ENCODE results near the gene MAPRE2. TPM values are rescaled to one million over a fixed set of nuclear protein-coding genes. Genes with fewer than 3 reads are reported as not detected.

MAPRE2 gene
- total RNA-seq, 1 donor from 2014 or later = 17.1 TPM

GRCh38 chr18:35174745-35175144 is 133.5 kb downstream of the MAPRE2 start:
- H3K4me3 Mint-ChIP-seq = no peak overlapping the region
- H3K4me1 Mint-ChIP-seq = peaks cover 6% of the 10 kb centered on the region
- TF ChIP-seq CTCF (IDR thresholded peaks at IDR 0.05; ENCODE audit: unreplicated experiment) = no peak
- no peak for DNase-seq (ENCODE audit: low spot score in 2 of 2, unreplicated experiment in 2 of 2)
- peaks cover 13% of the 10 kb centered on the region for H3K9me3 Mint-ChIP-seq
- no peak overlapping the region for H3K27ac Mint-ChIP-seq
- no peaks in the 10 kb centered on the region for H3K36me3 Mint-ChIP-seq
- no peaks in the 10 kb centered on the region for H3K27me3 Mint-ChIP-seq (ENCODE audit: low read depth)

GRCh38 chr18:35176925-35177324 is 135.7 kb downstream of the MAPRE2 start:
- no peak for TF ChIP-seq CTCF (IDR thresholded peaks at IDR 0.05; ENCODE audit: unreplicated experiment)
- DNase-seq (ENCODE audit: low spot score in 2 of 2, unreplicated experiment in 2 of 2) = no peak
- Mint-ChIP-seq H3K27me3 (ENCODE audit: low read depth) (no peaks in the 10 kb centered on the region), H3K4me3 (no peak overlapping the region), H3K9me3 (peaks cover 13% of the 10 kb centered on the region), H3K4me1 (peaks cover 3% of the 10 kb centered on the region), H3K27ac (no peak overlapping the region), H3K36me3 (no peaks in the 10 kb centered on the region)

GRCh38 chr18:35178260-35178659 is 137.0 kb downstream of the MAPRE2 start:
- Mint-ChIP-seq H3K4me3 (no peak overlapping the region), H3K9me3 (peaks cover 13% of the 10 kb centered on the region)
- DNase-seq (ENCODE audit: low spot score in 2 of 2, unreplicated experiment in 2 of 2) = no peak

GRCh38 chr18:35179906-35180305 is 138.7 kb downstream of the MAPRE2 start:
- Mint-ChIP-seq H3K36me3 (no peaks in the 10 kb centered on the region), H3K4me1 (peaks cover under 1% of the 10 kb centered on the region), H3K9me3 (peaks cover 13% of the 10 kb centered on the region), H3K27ac (no peak overlapping the region), H3K27me3 (ENCODE audit: low read depth) (no peaks in the 10 kb centered on the region), H3K4me3 (no peak overlapping the region)
- TF ChIP-seq CTCF (IDR thresholded peaks at IDR 0.05; ENCODE audit: unreplicated experiment) = no peak
- no peak for DNase-seq (ENCODE audit: low spot score in 2 of 2, unreplicated experiment in 2 of 2)

More at GRCh38 chr18:35178260-35178659, 137.0 kb downstream of the MAPRE2 start:
- no peak overlapping the region for H3K27ac Mint-ChIP-seq
- H3K27me3 Mint-ChIP-seq (ENCODE audit: low read depth) = no peaks in the 10 kb centered on the region
- H3K4me1 Mint-ChIP-seq = peaks cover 3% of the 10 kb centered on the region
- TF ChIP-seq CTCF (IDR thresholded peaks at IDR 0.05; ENCODE audit: unreplicated experiment) = no peak
- no peaks in the 10 kb centered on the region for H3K36me3 Mint-ChIP-seq

- no peaks in the 10 kb centered on the region for H3K4me1 Mint-ChIP-seq
- no peak for TF ChIP-seq CTCF (IDR thresholded peaks at IDR 0.05; ENCODE audit: unreplicated experiment)
- H3K9me3 Mint-ChIP-seq = peaks cover 13% of the 10 kb centered on the region
- no peak for DNase-seq (ENCODE audit: low spot score in 2 of 2, unreplicated experiment in 2 of 2)
- H3K27ac Mint-ChIP-seq = no peak overlapping the region
- no peaks in the 10 kb centered on the region for H3K36me3 Mint-ChIP-seq
- H3K27me3 Mint-ChIP-seq (ENCODE audit: low read depth) = no peaks in the 10 kb centered on the region
- H3K4me3 Mint-ChIP-seq = no peak overlapping the region
Observed at GRCh38 chr18:35180455-35180854, 139.2 kb downstream of the MAPRE2 start.

- no peaks in the 10 kb centered on the region for H3K36me3 Mint-ChIP-seq
- peaks cover 3% of the 10 kb centered on the region for H3K9me3 Mint-ChIP-seq
- no peak overlapping the region for H3K27ac Mint-ChIP-seq
- TF ChIP-seq CTCF (IDR thresholded peaks at IDR 0.05; ENCODE audit: unreplicated experiment) = no peak
- H3K4me1 Mint-ChIP-seq = no peaks in the 10 kb centered on the region
- H3K4me3 Mint-ChIP-seq = no peak overlapping the region
- DNase-seq (ENCODE audit: low spot score in 2 of 2, unreplicated experiment in 2 of 2) = no peak
- no peaks in the 10 kb centered on the region for H3K27me3 Mint-ChIP-seq (ENCODE audit: low read depth)
Observed at GRCh38 chr18:35182151-35182550, 140.9 kb downstream of the MAPRE2 start.
